ENCODE results near the gene PTPRA. TPM values are rescaled to one million over a fixed set of nuclear protein-coding genes. Genes with fewer than 3 reads are reported as not detected.

The PTPRA gene
- total and polyA plus RNA-seq, 9 of the 15 experiments (the other 6 are each of a cell fraction or from before 2014, with no cell fraction given): 3.4 to 80.5 (median 28.0) TPM

- H3K27ac ChIP-seq (ENCODE audit: extremely low read depth, low read depth, low read length): peak overlapping the region; percentile 81
- 0 out of 2 replicates have a peak overlapping the region, but pooled peaks have one; percentile 5 for H3K4me3 ChIP-seq
- in situ Hi-C loops (cut with MboI) (no loop called here), intact Hi-C loops (cut with micrococcal nuclease) (loop anchor here (1.0 kb wide), 1 partner anchor 23 kb away; no protein-coding TSS in a partner anchor)
- no peaks in the 10 kb centered on the region for H3K79me2 ChIP-seq (ENCODE audit: control insufficient read depth, insufficient read depth, low read length)
- H3K9me1 ChIP-seq (ENCODE audit: control insufficient read depth, insufficient read depth, low read length): no peaks in the 10 kb centered on the region
- POLR2A ChIA-PET: interaction anchor here (0.6 to 1.1 kb wide), 7 partner anchors 11 to 81 kb away, joined by 3 to 5 read pairs (median 3); partner anchors contain the start of gene MRPS26
- H4K20me1 ChIP-seq (replicated peaks; ENCODE audit: control insufficient read depth, insufficient read depth, low read length): no peaks in the 10 kb centered on the region
- 2% methylated on average over 4 of the region's 4 CpGs for WGBS (ENCODE audit: insufficient coverage, low coverage, missing lambda C conversion rate)
- H2AFZ ChIP-seq (ENCODE audit: low read depth, low read length): peak overlapping the region; percentile 91
- DNase-seq (ENCODE audit: extremely low read depth in 1 of 4, low spot score in 3 of 4) (peak; percentile 61 to 85 (median 70)), FAIRE-seq (peak; percentile 99), ATAC-seq (peak; percentile 94)
- no peaks in the 10 kb centered on the region for H3K27me3 ChIP-seq (ENCODE audit: control insufficient read depth in 2 of 2, insufficient read depth in 2 of 2, low read length in 2 of 2)
- H3K4me2 ChIP-seq (ENCODE audit: insufficient read depth, low read length): peak overlapping the region; percentile 67
- peak overlapping the region in 1 of 2 experiments; percentile 37; a peak in 2 of 4 replicates for H3K9ac ChIP-seq (ENCODE audit: insufficient read depth in 1 of 2, low read depth in 2 of 2, low read length in 2 of 2)
- CTCF ChIA-PET (ENCODE audit: low intra/inter-chr PET ratio): no interaction called here
- no peaks in the 10 kb centered on the region for H3K9me3 ChIP-seq (replicated peaks; ENCODE audit: control insufficient read depth, insufficient read depth, low read depth, low read length)
- H3K4me1 ChIP-seq (replicated peaks in 1 of 2; ENCODE audit: control insufficient read depth in 2 of 2, insufficient read depth in 2 of 2, low read length in 2 of 2): peaks cover 11 to 18% of the 10 kb centered on the region in 2 experiments; a peak in 4 of 5 replicates
- BruUV-seq (replicated peaks): no TSS peak
- H3K36me3 ChIP-seq (ENCODE audit: control insufficient read depth, insufficient read depth, low read length): no peaks in the 10 kb centered on the region
- 0 out of 2 replicates have a peak, but pooled peaks have one; percentile 45 for TF ChIP-seq ZNF592 (IDR thresholded peaks at IDR 0.05)
- peak; percentile 62 for TF ChIP-seq RBBP5 (IDR thresholded peaks at IDR 0.05; ENCODE audit: borderline replicate concordance, insufficient read depth, low read length, poor library complexity, severe bottlenecking)
- peak; percentile 29 for TF ChIP-seq PRDM10 (IDR thresholded peaks at IDR 0.05; ENCODE audit: partially characterized antibody)
- TF ChIP-seq PHF20 (IDR thresholded peaks at IDR 0.05; ENCODE audit: partially characterized antibody): no peak
- no peak for TF ChIP-seq SMARCA5 (IDR thresholded peaks at IDR 0.05)
- peak; percentile 76 for TF ChIP-seq EHMT2 (IDR thresholded peaks at IDR 0.05)
- peak; percentile 65; the same call in 1 of the 2 replicates for TF ChIP-seq CREB3L1 (IDR thresholded peaks at IDR 0.05; ENCODE audit: borderline replicate concordance, low read depth)
- peak; percentile 75 for TF ChIP-seq MAX (CRISPR knock-in tag; IDR thresholded peaks at IDR 0.05)
- peak; percentile 26 for TF ChIP-seq PKNOX1 (IDR thresholded peaks at IDR 0.05)
- TF ChIP-seq ZNF24 (IDR thresholded peaks at IDR 0.05): 0 out of 2 replicates have a peak, but pooled peaks have one; percentile 11
- TF ChIP-seq HDAC2 (IDR thresholded peaks at IDR 0.05): 0 out of 2 replicates have a peak, but pooled peaks have one; percentile 56
Measured at GRCh38 chr20:3077618-3078134, 204.4 kb downstream of the PTPRA start.

Data from K562 (cell line).